ENCODE results near the gene KRT75.

KRT75 gene

DNA sequence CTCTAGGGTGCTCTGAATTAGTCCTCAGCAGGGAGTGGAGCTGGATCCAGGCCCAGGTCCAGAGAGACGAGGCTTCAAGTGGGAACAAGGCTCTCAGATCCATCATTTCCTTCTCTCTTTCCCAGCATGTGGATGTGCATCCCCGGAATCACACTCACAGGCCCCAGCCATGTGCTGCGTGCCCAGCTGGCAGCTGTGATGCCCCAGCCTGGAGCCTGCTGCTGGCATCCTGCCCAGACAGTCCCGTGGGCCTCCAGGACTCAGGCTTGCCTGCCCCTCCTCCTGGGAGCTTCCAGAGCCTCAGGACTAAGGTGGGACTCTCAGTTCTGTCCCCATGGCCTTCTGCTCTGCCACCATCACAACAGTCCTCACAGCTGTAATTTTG is 42.6 kb downstream of the KRT75 start:
- DNase-seq (ENCODE audit: low spot score) = no peak

DNA sequence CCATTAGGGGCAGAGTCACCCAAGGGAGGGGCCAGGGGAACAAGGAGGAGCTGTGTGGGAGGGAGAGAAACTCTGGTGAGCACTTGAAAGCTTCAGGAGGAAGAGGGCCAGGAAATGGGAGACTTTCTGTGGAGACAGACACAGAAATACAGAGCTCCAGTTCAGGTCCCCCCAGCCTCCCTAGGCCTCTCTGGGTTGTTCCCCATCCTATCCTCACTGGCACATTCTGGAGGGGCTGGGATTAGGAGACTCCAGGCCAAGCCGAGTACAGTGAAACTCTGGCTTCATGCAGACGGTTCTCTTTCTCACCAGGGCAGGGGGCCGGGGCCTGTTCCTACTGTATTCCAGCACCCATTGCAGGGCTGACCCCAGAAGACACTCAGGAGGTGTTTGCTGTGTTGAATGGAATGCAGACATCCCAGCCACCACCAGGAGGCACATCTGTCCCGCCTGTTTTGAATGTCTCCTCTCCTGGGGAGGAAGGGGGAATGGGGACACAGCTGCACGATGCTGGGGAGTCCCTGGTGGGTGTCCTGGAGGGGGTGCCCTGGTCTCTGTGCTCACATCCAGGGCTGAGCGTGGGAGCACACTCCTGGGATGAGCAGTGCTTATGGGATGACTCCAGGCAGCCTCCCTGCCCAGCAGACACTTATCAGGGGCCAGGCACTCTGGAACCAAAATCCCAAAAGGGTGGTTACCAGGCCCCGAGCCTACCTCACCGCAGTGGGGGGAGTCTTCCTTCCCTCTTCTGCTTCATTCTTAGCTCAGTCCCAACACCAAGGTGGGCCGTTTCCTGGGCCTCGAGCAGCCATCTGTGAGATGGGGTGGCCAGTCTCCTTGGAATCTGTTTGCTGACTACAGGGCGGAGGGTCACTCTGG is 43.2 kb downstream of the KRT75 start:
- DNase-seq (ENCODE audit: low spot score) = peak; percentile 57

- DNase-seq (ENCODE audit: low spot score) = peak; percentile 26
Measured at GRCh38 chr12:52389313-52390207, 44.6 kb downstream of the KRT75 start.

GRCh38 chr12:52387859-52388258 is 46.3 kb downstream of the KRT75 start:
- no peak for DNase-seq (ENCODE audit: low spot score)

DNA sequence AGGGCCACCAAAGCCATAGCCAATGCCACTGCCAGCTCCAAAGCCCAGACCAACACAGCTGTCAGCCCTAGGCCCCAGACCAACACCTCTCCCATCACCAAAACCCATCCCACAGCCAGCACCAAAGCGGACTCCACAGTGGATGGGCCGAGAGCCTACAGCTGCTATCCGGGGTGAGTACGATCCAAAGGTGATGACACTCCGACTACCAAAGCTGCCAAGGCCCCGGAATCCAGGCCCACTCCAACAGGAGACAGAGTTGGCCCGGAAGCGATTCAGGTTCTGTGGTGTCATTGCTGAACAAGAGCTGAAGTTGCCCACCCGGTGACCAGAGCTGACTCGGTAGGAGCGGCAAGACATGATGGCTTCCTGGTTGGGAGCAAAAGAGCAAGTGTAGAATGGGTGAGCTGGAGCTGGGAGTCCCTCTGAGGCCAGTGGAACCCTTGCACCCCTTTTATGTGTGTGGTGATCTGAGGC is 48.9 kb downstream of the KRT75 start, which contains the start of gene KRT84:
Gene KRT84 (minus strand): TSS at position 427 of the 477 bp plus-strand sequence. CDS start 67 bp downstream, at position 360.
- DNase-seq (ENCODE audit: low spot score) = no peak

DNA sequence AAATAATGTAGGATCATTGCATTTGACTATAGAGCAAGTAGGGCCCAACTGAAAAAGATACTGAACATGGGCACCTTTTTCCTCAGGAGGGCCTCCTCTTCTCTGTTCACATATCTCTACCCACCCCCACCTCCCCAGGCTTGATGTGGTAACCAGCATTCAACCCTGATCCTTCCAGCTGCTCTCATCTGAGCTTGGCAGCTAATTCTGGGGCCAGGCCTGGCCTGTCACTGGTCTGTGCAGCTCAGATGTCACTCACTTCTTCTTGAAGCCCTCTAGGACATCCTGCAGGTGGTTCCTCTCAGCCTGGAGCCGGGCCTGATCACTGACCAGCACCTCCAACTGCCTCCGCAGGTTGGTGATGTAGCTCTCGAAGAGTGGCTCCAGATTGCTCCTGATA is 50.8 kb downstream of the KRT75 start:
- DNase-seq (ENCODE audit: low spot score) = no peak

GRCh38 chr12:52382854-52383253 is 51.3 kb downstream of the KRT75 start:
- DNase-seq (ENCODE audit: low spot score) = no peak

GRCh38 chr12:52381206-52381605 is 53.0 kb downstream of the KRT75 start:
- DNase-seq (ENCODE audit: low spot score) = no peak

- DNase-seq (ENCODE audit: low spot score) = peak; percentile 37
Measured at GRCh38 chr12:52380271-52380694, 53.9 kb downstream of the KRT75 start.

DNA sequence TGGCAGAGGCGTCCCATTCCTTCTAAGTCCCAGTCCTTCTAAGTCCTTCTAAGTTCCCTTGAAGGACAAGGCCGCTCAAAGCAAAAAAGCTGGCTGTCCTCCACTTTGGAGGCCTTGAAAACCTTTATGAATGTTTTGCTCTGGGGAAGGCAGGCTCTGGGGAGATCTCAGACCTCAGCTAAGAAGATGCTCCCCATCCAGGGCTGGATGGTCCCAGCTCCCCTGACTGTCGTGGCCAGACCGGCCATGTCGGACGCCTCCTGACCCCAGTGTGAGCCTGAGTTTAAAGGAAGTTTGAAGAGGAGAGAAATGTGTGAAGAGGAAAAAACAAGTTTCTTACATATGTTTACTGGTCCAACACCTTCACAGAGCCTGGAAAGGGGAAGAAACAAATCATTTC is 54.6 kb downstream of the KRT75 start:
- no peak for DNase-seq (ENCODE audit: low spot score)

GRCh38 chr12:52378091-52378490 is 56.1 kb downstream of the KRT75 start:
- DNase-seq (ENCODE audit: low spot score) = no peak

DNA sequence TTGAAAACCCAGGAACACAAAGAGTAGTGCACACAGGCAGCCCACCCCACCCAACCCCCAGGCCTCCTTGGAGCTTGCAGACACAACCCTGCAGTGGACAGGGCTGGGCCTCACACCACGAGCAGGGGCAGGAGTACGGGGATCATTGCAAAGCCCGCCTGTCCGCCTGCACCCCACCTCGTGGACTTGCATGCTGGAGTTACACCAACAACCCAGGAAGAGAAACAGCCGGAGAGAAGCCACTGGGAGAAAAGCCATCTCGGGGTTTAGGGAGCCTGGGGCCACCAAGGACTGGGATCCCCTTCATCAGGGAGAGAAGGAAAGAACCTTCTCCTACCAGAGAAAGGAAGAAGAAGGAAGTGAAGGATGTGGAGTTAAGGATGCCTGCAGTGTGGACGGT is 56.9 kb downstream of the KRT75 start:
- DNase-seq (ENCODE audit: low spot score) = no peak

All from AG08395 (cell line).